H1 (cell line): Measurements from ENCODE around the gene TMEM271. TPM values are rescaled to one million over a fixed set of nuclear protein-coding genes. Genes with fewer than 3 reads are reported as not detected.

Experiments
- CTCF ChIA-PET: fragments of 300-600 bp; sonication (Branson Sonifier 250); formaldehyde crosslinking; loops from one replicate; lab custom pipeline; 2021; ENCODE audit not compliant: partially characterized antibody; lab: Charles Lee
- POLR2A ChIA-PET: fragments of 300-600 bp; sonication (Branson Sonifier 250); formaldehyde crosslinking; loops from one replicate; lab custom pipeline; 2021; ENCODE audit warnings: inconsistent platforms; ENCODE audit not compliant: partially characterized antibody; lab: Charles Lee
- DNase-seq, 2 experiments: peaks; one replicate each; pipeline versions ENCODE4 v3.0.0 to v3.0.0-alpha.2; 2010 to 2022; ENCODE audit warnings: low spot score in 2 of 2, low read depth in 1 of 2, mixed read lengths in 1 of 2
- FAIRE-seq: peaks from 2 replicates; lab custom pipeline; 2011; peaks lifted over from hg19 to GRCh38; lab: Jason Lieb, UNC
- H2AFZ ChIP-seq: 2 replicates; pipeline ENCODE4 v1.8.1; 2012; ENCODE audit warnings: low read length, inconsistent platforms
- H2AK5ac ChIP-seq: 2 replicates; pipeline ENCODE4 v1.6.1; 2013; ENCODE audit warnings: low read depth, low read length
- H2BK120ac ChIP-seq: replicated peaks from 2 replicates; pipeline ENCODE3; 2013; ENCODE audit warnings: low read depth, low read length, inconsistent platforms
- H2BK12ac ChIP-seq: 2 replicates; pipeline ENCODE4 v1.6.1; 2013; ENCODE audit warnings: low read depth, low read length
- H2BK15ac ChIP-seq: 2 replicates; pipeline ENCODE4 v1.6.1; 2013; ENCODE audit warnings: low read length
- H2BK20ac ChIP-seq: 2 replicates; pipeline ENCODE4 v1.6.1; 2013; ENCODE audit warnings: low read length
- H2BK5ac ChIP-seq: 2 replicates; pipeline ENCODE4 v1.6.1; 2013; ENCODE audit warnings: low read depth, low read length
- H3K14ac ChIP-seq: 2 replicates; pipeline ENCODE4 v1.6.1; 2013; ENCODE audit warnings: inconsistent platforms; ENCODE audit not compliant: insufficient read length
- H3K18ac ChIP-seq: 2 replicates; pipeline ENCODE4 v1.6.1; 2013; ENCODE audit warnings: low read length; ENCODE audit errors: extremely low read depth
- H3K23ac ChIP-seq: 2 replicates; pipeline ENCODE4 v1.6.1; 2013; ENCODE audit warnings: inconsistent platforms; ENCODE audit not compliant: insufficient read length
- H3K23me2 ChIP-seq: 2 replicates; pipeline ENCODE4 v1.6.1; 2013; ENCODE audit warnings: low read depth, low read length
- H3K27ac ChIP-seq: 2 replicates; pipeline ENCODE4 v1.6.1; 2011; ENCODE audit warnings: low read depth, low read length, inconsistent platforms
- H3K27me3 ChIP-seq, 4 experiments: replicated peaks in 1 of 4; 1 replicate in 1 of 4; 2 replicates in 3 of 4; pipeline versions ENCODE4 v1.6.1 to v1.8.1; 2011 to 2013; ENCODE audit warnings: low read length in 3 of 4, mild to moderate bottlenecking in 3 of 4, inconsistent platforms in 2 of 4, mixed read lengths in 2 of 4, moderate library complexity in 1 of 4; ENCODE audit not compliant: control insufficient read depth in 3 of 4, insufficient read depth in 3 of 4; ENCODE audit errors: extremely low read depth in 1 of 4
- H3K36me3 ChIP-seq, 4 experiments: 2 replicates each; pipeline versions ENCODE4 v1.6.1 to v1.8.1; 2011 to 2013; ENCODE audit warnings: mild to moderate bottlenecking in 4 of 4, low read length in 3 of 4, moderate library complexity in 2 of 4, control low read depth in 1 of 4, inconsistent platforms in 1 of 4; ENCODE audit not compliant: insufficient read depth in 4 of 4, control insufficient read depth in 2 of 4
- H3K4ac ChIP-seq: replicated peaks from 2 replicates; pipeline ENCODE3; 2013; ENCODE audit warnings: low read length, low read depth, mixed read lengths, inconsistent platforms; ENCODE audit not compliant: insufficient read length
- H3K4me1 ChIP-seq, 4 experiments: replicated peaks in 1 of 4; 1 replicate in 1 of 4; 2 replicates in 3 of 4; pipeline versions ENCODE4 v1.6.1 to v1.8.1; 2011 to 2013; ENCODE audit warnings: low read length in 3 of 4, inconsistent platforms in 2 of 4, mixed read lengths in 1 of 4; ENCODE audit not compliant: insufficient read depth in 4 of 4, control insufficient read depth in 3 of 4
- H3K4me2 ChIP-seq, 2 experiments: 2 replicates each; pipeline versions ENCODE4 v1.6.1 to v1.8.1; 2011 to 2013; ENCODE audit warnings: low read depth in 2 of 2, low read length in 2 of 2, control low read depth in 1 of 2, inconsistent platforms in 1 of 2, mild to moderate bottlenecking in 1 of 2; ENCODE audit not compliant: insufficient read depth in 1 of 2
- H3K4me3 ChIP-seq, 4 experiments: fragments of 200-600, 300-600 bp in 1 of 4; sonication (generic), shearing (Covaris generic), sonication (Bioruptor Twin) in 1 of 4; 2 replicates each; pipeline versions ENCODE4 v1.5.1 to v1.8.1; 2011 to 2016; ENCODE audit warnings: low read length in 4 of 4, low read depth in 3 of 4, control low read depth in 2 of 4, inconsistent platforms in 2 of 4, mild to moderate bottlenecking in 2 of 4, mixed read lengths in 1 of 4, moderate library complexity in 1 of 4; ENCODE audit not compliant: insufficient read depth in 2 of 4; ENCODE audit errors: extremely low read depth in 1 of 4
- H3K56ac ChIP-seq: replicated peaks from 2 replicates; pipeline ENCODE3; 2013; ENCODE audit warnings: low read depth, mild to moderate bottlenecking, mixed read lengths, low read length, inconsistent platforms; ENCODE audit not compliant: insufficient read length
- H3K79me1 ChIP-seq: 2 replicates; pipeline ENCODE4 v1.6.1; 2013; ENCODE audit warnings: low read depth, low read length, control low read depth
- H3K79me2 ChIP-seq, 2 experiments: 2 replicates each; pipeline versions ENCODE4 v1.6.1 to v1.8.1; 2012 to 2013; ENCODE audit warnings: low read length in 2 of 2, mild to moderate bottlenecking in 2 of 2, inconsistent platforms in 1 of 2; ENCODE audit not compliant: insufficient read depth in 2 of 2, control insufficient read depth in 1 of 2
- H3K9ac ChIP-seq, 4 experiments: replicated peaks in 1 of 4; 1 replicate in 1 of 4; 2 replicates in 3 of 4; pipeline versions ENCODE4 v1.6.1 to v1.8.1; 2011 to 2013; ENCODE audit warnings: low read depth in 3 of 4, low read length in 3 of 4, control low read depth in 2 of 4, mild to moderate bottlenecking in 2 of 4, moderate library complexity in 2 of 4, inconsistent platforms in 1 of 4; ENCODE audit errors: extremely low read depth in 1 of 4
- H3K9me3 ChIP-seq, 2 experiments: 2 replicates each; pipeline versions ENCODE4 v1.6.1 to v1.8.1; 2012 to 2013; ENCODE audit warnings: mild to moderate bottlenecking in 2 of 2, moderate library complexity in 2 of 2, control low read depth in 1 of 2, inconsistent platforms in 1 of 2, low read depth in 1 of 2, low read length in 1 of 2, mixed read lengths in 1 of 2; ENCODE audit not compliant: insufficient read depth in 2 of 2
- H4K20me1 ChIP-seq, 2 experiments: replicated peaks in 1 of 2; 2 replicates each; pipeline versions ENCODE3 to v1.8.1; 2011 to 2013; ENCODE audit warnings: inconsistent platforms in 2 of 2, low read length in 2 of 2, mild to moderate bottlenecking in 1 of 2; ENCODE audit not compliant: insufficient read depth in 2 of 2, control insufficient read depth in 1 of 2
- H4K5ac ChIP-seq: 2 replicates; pipeline ENCODE4 v1.6.1; 2013; ENCODE audit warnings: low read length, low read depth, mixed read lengths, inconsistent platforms; ENCODE audit not compliant: insufficient read length
- H4K8ac ChIP-seq: 2 replicates; pipeline ENCODE4 v1.8.0; 2013; ENCODE audit warnings: mild to moderate bottlenecking, moderate library complexity, low read length, inconsistent platforms; ENCODE audit not compliant: insufficient read depth; ENCODE audit errors: extremely low read depth
- H4K91ac ChIP-seq: replicated peaks from 2 replicates; pipeline ENCODE3; 2013; ENCODE audit warnings: low read length, mixed read lengths, inconsistent platforms; ENCODE audit not compliant: insufficient read length
- BCL11A ChIP-seq, 2 experiments: IDR thresholded peaks; one replicate each; pipeline ENCODE4 v1.6.1; 2011; ENCODE audit warnings: low read depth in 2 of 2, low read length in 2 of 2, mild to moderate bottlenecking in 2 of 2
- YY1 ChIP-seq: IDR thresholded peaks from 2 replicates; pipeline ENCODE4 v1.6.1; 2011; ENCODE audit warnings: low read depth, mild to moderate bottlenecking, low read length
- WGBS, 2 experiments: shearing (Covaris generic) in 1 of 2; methylation state at CpG; one replicate each; pipeline versions ENCODE4 v1.1.6 to v1.1.7; 2013 to 2015; ENCODE audit warnings: low lambda C conversion rate in 2 of 2, mixed read lengths in 2 of 2, inconsistent platforms in 1 of 2, low coverage in 1 of 2, missing lambda C conversion rate in 1 of 2; ENCODE audit not compliant: insufficient replicate concordance in 2 of 2, insufficient coverage in 1 of 2, insufficient read length in 1 of 2; ENCODE audit errors: extremely low coverage in 1 of 2, missing lambda C conversion rate in 1 of 2; 5-methylcytosine and 5-hydroxymethylcytosine counted together
- polyA plus RNA-seq, 7 experiments: library from polyadenylated mRNA; depleted of rRNA in 3 of 7; stranded (reverse) in 5 of 7; unstranded in 2 of 7; fragments of >200 nt in 5 of 7; fragments of 200-250 nt in 2 of 7; gene quantifications; 1 replicate in 5 of 7; 2 replicates in 1 of 7; 4 replicates in 1 of 7; pipeline versions ENCODE4 v1.2.1 to v1.2.3, GENCODE V29; 2011 to 2013; ENCODE audit warnings: missing spikeins in 2 of 7, mixed read lengths in 2 of 7
- total RNA-seq: library from RNA; stranded (reverse); fragmentation: NEBNext Ultra II Directional; extraction: Animal tissue kit (Norgen Biotek cat#: 25700); gene quantifications from 2 replicates; pipeline ENCODE4 v1.2.1, GENCODE V29; 2021

TMEM271 gene
- total and polyA plus RNA-seq, 2 of the 8 experiments (the other 6 are each of a cell fraction or from before 2014, with no cell fraction given): 0.08 to 0.35 TPM

DNA sequence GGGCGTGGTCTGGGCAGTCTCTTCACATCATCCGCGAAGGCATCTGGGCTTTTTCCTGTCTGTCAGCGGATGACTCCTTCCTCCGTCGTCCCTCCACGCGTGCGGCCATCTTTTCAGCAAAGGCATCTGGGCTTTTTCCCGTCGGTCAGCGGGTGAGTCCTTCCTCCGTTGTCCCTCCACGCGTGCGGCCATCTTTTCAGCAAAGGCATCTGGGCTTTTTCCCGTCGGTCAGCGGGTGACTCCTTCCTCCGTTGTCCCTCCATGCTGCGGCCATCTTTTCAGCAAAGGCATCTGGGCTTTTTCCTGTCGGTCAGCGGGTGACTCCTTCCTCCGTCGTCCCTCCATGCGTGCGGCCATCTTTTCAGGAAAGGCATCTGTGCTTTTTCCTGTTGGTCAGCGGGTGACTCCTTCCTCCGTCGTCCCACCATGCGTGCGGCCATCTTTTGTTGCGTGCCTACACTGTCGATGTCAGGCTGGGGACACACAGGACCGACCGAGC, 12.3 kb upstream of the TMEM271 start:
- Histone ChIP-seq H3K79me1 (no peaks in the 10 kb centered on the region), H2BK120ac (no peak overlapping the region), H3K18ac (no peak overlapping the region), H4K8ac (no peak overlapping the region), H4K20me1 (no peaks in the 10 kb centered on the region), H2BK12ac (no peak overlapping the region), H2AK5ac (no peak overlapping the region), H3K4me1 (no peaks in the 10 kb centered on the region; a peak in 1 of 7 replicates), H3K79me2 (no peaks in the 10 kb centered on the region), H4K91ac (no peak overlapping the region), H2BK5ac (no peak overlapping the region), H3K23ac (no peak overlapping the region), H3K4me3 (no peak overlapping the region), H4K5ac (no peak overlapping the region), H3K36me3 (no peaks in the 10 kb centered on the region), H3K4me2 (no peak overlapping the region), H3K23me2 (no peaks in the 10 kb centered on the region; the same call in 1 of the 2 replicates), H2BK20ac (no peak overlapping the region), H2BK15ac (no peak overlapping the region), H3K4ac (no peak overlapping the region), H3K9ac (no peak overlapping the region), H2AFZ (peak overlapping the region; percentile 99), H3K14ac (no peak overlapping the region), H3K27ac (no peak overlapping the region), H3K27me3 (no peaks in the 10 kb centered on the region), H3K9me3 (peaks cover 0 to 8% of the 10 kb centered on the region in 2 experiments; a peak in 1 of 4 replicates), H3K56ac (no peak overlapping the region)
- ChIA-PET CTCF (interaction anchor here (0.6 to 1.9 kb wide), 6 partner anchors 9 to 96 kb away, joined by 3 to 5 read pairs (median 4); no protein-coding TSS in a partner anchor), POLR2A (interaction anchor here (1.5 kb wide), 1 partner anchor 11 kb away, joined by 3 read pairs; no protein-coding TSS in a partner anchor)
- 92% methylated on average over 36 of the region's 36 CpGs; no CpG with 5 or more reads in 1 of the 2 experiments for WGBS, 2 experiments
- TF ChIP-seq BCL11A (IDR thresholded peaks at IDR 0.05; ENCODE audit: low read depth in 2 of 2, low read length in 2 of 2) (no peak), YY1 (peak; percentile 51; the same call in 1 of the 2 replicates)
- DNase-seq (no peak), FAIRE-seq (no peak)
